Endothelial cell of hepatic sinusoid (primary cell): ENCODE measurements around the gene TTC9B.

ENCODE experiments used
- in situ Hi-C: cut with HindIII; loops from 2 replicates; pipeline ENCODE4 v1.10.0; 2017; ENCODE audit warnings: low sequenced_read_pairs

The TTC9B gene

GRCh38 chr19:40217934-40218890 lies at the start of gene TTC9B:
TSS of gene TTC9B (minus strand) at chr19:40218384. CDS start at chr19:40218381, 3 bp downstream.
- in situ Hi-C loops: no loop called here

- in situ Hi-C loops: no loop called here
Measured at GRCh38 chr19:40267601-40267997, 49.4 kb upstream of the TTC9B start.

- in situ Hi-C loops: no loop called here
Measured at GRCh38 chr19:40266912-40267600, 48.9 kb upstream of the TTC9B start.

GRCh38 chr19:40266119-40266518 lies 47.9 kb upstream of the TTC9B start:
- in situ Hi-C loops: no loop called here

- in situ Hi-C loops: no loop called here
Measured at GRCh38 chr19:40265763-40266099, 47.5 kb upstream of the TTC9B start.

- in situ Hi-C loops: no loop called here
Measured at GRCh38 chr19:40265055-40265762, 47.0 kb upstream of the TTC9B start.

- in situ Hi-C loops: no loop called here
Measured at GRCh38 chr19:40264314-40265054, 46.3 kb upstream of the TTC9B start.

GRCh38 chr19:40263440-40264313 lies 45.5 kb upstream of the TTC9B start:
- in situ Hi-C loops: no loop called here

GRCh38 chr19:40262422-40262821 lies 44.2 kb upstream of the TTC9B start:
- in situ Hi-C loops: no loop called here

- in situ Hi-C loops: no loop called here
Measured at GRCh38 chr19:40261631-40262030, 43.4 kb upstream of the TTC9B start.

GRCh38 chr19:40257096-40257517 lies 38.9 kb upstream of the TTC9B start:
- in situ Hi-C loops: no loop called here

- in situ Hi-C loops: no loop called here
Measured at GRCh38 chr19:40256512-40256911, 38.3 kb upstream of the TTC9B start.

- in situ Hi-C loops: no loop called here
Measured at GRCh38 chr19:40255619-40256166, 37.5 kb upstream of the TTC9B start.

GRCh38 chr19:40254714-40255418 lies 36.7 kb upstream of the TTC9B start:
- in situ Hi-C loops: no loop called here

- in situ Hi-C loops: no loop called here
Measured at GRCh38 chr19:40253611-40254092, 35.5 kb upstream of the TTC9B start.

GRCh38 chr19:40252395-40252794 lies 34.2 kb upstream of the TTC9B start:
- in situ Hi-C loops: no loop called here

- in situ Hi-C loops: no loop called here
Measured at GRCh38 chr19:40251991-40252390, 33.8 kb upstream of the TTC9B start.

- in situ Hi-C loops: no loop called here
Measured at GRCh38 chr19:40251244-40251643, 33.1 kb upstream of the TTC9B start.

- in situ Hi-C loops: no loop called here
Measured at GRCh38 chr19:40249781-40250180, 31.6 kb upstream of the TTC9B start.
